ENCODE data around the gene HAAO. TPM values are rescaled to one million over a fixed set of nuclear protein-coding genes. Genes with fewer than 3 reads are reported as not detected.
A peak's percentile ranks its signal among the peaks of the same experiment; 100 is the strongest.

HAAO gene
- total and polyA plus RNA-seq, 2 of the 13 experiments (the other 11 are each of a cell fraction or from before 2014, with no cell fraction given), result 36.1 to 42.7 TPM

- peak; percentile 57; the same call in 1 of the 2 replicates for TF ChIP-seq HNF1A (IDR thresholded peaks at IDR 0.05; ENCODE audit: low read depth)
- peak; percentile 91; the same call in 1 of the 2 replicates for TF ChIP-seq HNF1A (CRISPR knock-in tag; IDR thresholded peaks at IDR 0.05; ENCODE audit: borderline replicate concordance)
- peak; percentile 95 for TF ChIP-seq NR2C2 (CRISPR knock-in tag; IDR thresholded peaks at IDR 0.05; ENCODE audit: borderline replicate concordance)
- TF ChIP-seq NFKB2 (CRISPR knock-in tag; IDR thresholded peaks at IDR 0.05; ENCODE audit: borderline replicate concordance), result peak; percentile 98
- TF ChIP-seq GMEB1 (CRISPR knock-in tag; IDR thresholded peaks at IDR 0.05; ENCODE audit: borderline replicate concordance), result peak; percentile 80; the same call in 1 of the 2 replicates
- peak; percentile 85 for TF ChIP-seq BRF2 (CRISPR knock-in tag; IDR thresholded peaks at IDR 0.05)
- TF ChIP-seq ZNF282 (IDR thresholded peaks at IDR 0.05; ENCODE audit: partially characterized antibody), result no peak
- 0 out of 2 replicates have a peak, but pooled peaks have one; percentile 46 for TF ChIP-seq RBAK (CRISPR knock-in tag; IDR thresholded peaks at IDR 0.05)
- TF ChIP-seq ZNF720 (CRISPR knock-in tag; IDR thresholded peaks at IDR 0.05), result peak; percentile 92; the same call in 1 of the 2 replicates
- TF ChIP-seq STAG1 (CRISPR knock-in tag; IDR thresholded peaks at IDR 0.05), result peak; percentile 23
- TF ChIP-seq MTA1 (CRISPR knock-in tag; IDR thresholded peaks at IDR 0.05; ENCODE audit: borderline replicate concordance), result peak; percentile 97
- TF ChIP-seq AGO2 (optimal IDR thresholded peaks at IDR 0.05; ENCODE audit: low read depth, low read length), result peak; percentile 100
- peak; percentile 98 for TF ChIP-seq ZSCAN20 (CRISPR knock-in tag; IDR thresholded peaks at IDR 0.05; ENCODE audit: borderline replicate concordance)
- no peak for TF ChIP-seq SYNCRIP (IDR thresholded peaks at IDR 0.05; ENCODE audit: insufficient read depth, low read depth, low read length)
- peak; percentile 89 for TF ChIP-seq HES4 (CRISPR knock-in tag; IDR thresholded peaks at IDR 0.05; ENCODE audit: borderline replicate concordance)
- no peak for TF ChIP-seq ZBTB34 (CRISPR knock-in tag; IDR thresholded peaks at IDR 0.05)
- TF ChIP-seq ZNF121 (CRISPR knock-in tag; IDR thresholded peaks at IDR 0.05), result peak; percentile 74
- no peak; the same call in 1 of the 2 replicates for TF ChIP-seq NFIC (IDR thresholded peaks at IDR 0.05; ENCODE audit: low read length)
- TF ChIP-seq CENPX (CRISPR knock-in tag; IDR thresholded peaks at IDR 0.05), result no peak
Observed at GRCh38 chr2:42792583-42793333, at the start of gene HAAO (continued).
